Measurements from ENCODE around the gene CNPY3.
A peak's percentile ranks its signal among the peaks of the same experiment; 100 is the strongest.

CNPY3 gene

GRCh38 chr6:42963855-42964605 is 34.8 kb downstream of the CNPY3 start:
- peak; percentile 31 for TF ChIP-seq CTCF (IDR thresholded peaks at IDR 0.05; ENCODE audit: low read depth, low read length)
- H3K4me3 ChIP-seq (ENCODE audit: low read depth, low read length), result no peak overlapping the region
- in situ Hi-C loops (cut with HindIII; ENCODE audit: low sequenced_read_pairs), result no loop called here
- peak; percentile 35 for DNase-seq (ENCODE audit: low read depth, low spot score)

GRCh38 chr6:42966571-42966970 is 37.3 kb downstream of the CNPY3 start:
- in situ Hi-C loops (cut with HindIII; ENCODE audit: low sequenced_read_pairs), result no loop called here
- TF ChIP-seq CTCF (IDR thresholded peaks at IDR 0.05; ENCODE audit: low read depth, low read length), result no peak
- no peak overlapping the region for H3K4me3 ChIP-seq (ENCODE audit: low read depth, low read length)
- no peak for DNase-seq (ENCODE audit: low read depth, low spot score)

GRCh38 chr6:42967228-42967627 is 37.9 kb downstream of the CNPY3 start:
- no peak for TF ChIP-seq CTCF (IDR thresholded peaks at IDR 0.05; ENCODE audit: low read depth, low read length)
- in situ Hi-C loops (cut with HindIII; ENCODE audit: low sequenced_read_pairs), result no loop called here
- DNase-seq (ENCODE audit: low read depth, low spot score), result no peak
- no peak overlapping the region for H3K4me3 ChIP-seq (ENCODE audit: low read depth, low read length)

GRCh38 chr6:42968126-42968701 is 38.9 kb downstream of the CNPY3 start:
- in situ Hi-C loops (cut with HindIII; ENCODE audit: low sequenced_read_pairs), result no loop called here
- DNase-seq (ENCODE audit: low read depth, low spot score), result no peak
- no peak overlapping the region for H3K4me3 ChIP-seq (ENCODE audit: low read depth, low read length)
- no peak for TF ChIP-seq CTCF (IDR thresholded peaks at IDR 0.05; ENCODE audit: low read depth, low read length)

GRCh38 chr6:42968783-42969182 is 39.5 kb downstream of the CNPY3 start:
- DNase-seq (ENCODE audit: low read depth, low spot score), result no peak
- H3K4me3 ChIP-seq (ENCODE audit: low read depth, low read length), result no peak overlapping the region
- TF ChIP-seq CTCF (IDR thresholded peaks at IDR 0.05; ENCODE audit: low read depth, low read length), result no peak
- in situ Hi-C loops (cut with HindIII; ENCODE audit: low sequenced_read_pairs), result no loop called here

GRCh38 chr6:42969431-42969830 is 40.2 kb downstream of the CNPY3 start:
- no peak overlapping the region for H3K4me3 ChIP-seq (ENCODE audit: low read depth, low read length)
- DNase-seq (ENCODE audit: low read depth, low spot score), result no peak
- in situ Hi-C loops (cut with HindIII; ENCODE audit: low sequenced_read_pairs), result no loop called here
- TF ChIP-seq CTCF (IDR thresholded peaks at IDR 0.05; ENCODE audit: low read depth, low read length), result no peak

All from astrocyte of the spinal cord (primary cell).